SK-N-SH (cell line): ENCODE results near the gene DIO3. TPM values are rescaled to one million over a fixed set of nuclear protein-coding genes. Genes with fewer than 3 reads are reported as not detected.

Experiments used
- CTCF ChIA-PET: fragments of 300-600, 350-600 bp; formaldehyde crosslinking; extraction: SDS; loops from one replicate; lab custom pipeline; 2021; lab: Yijun Ruan, JAX
- POLR2A ChIA-PET: fragments of 350-600 bp; sonication (Branson Sonifier 250); formaldehyde crosslinking; extraction: SDS; loops from one replicate; lab custom pipeline; 2020; ENCODE audit warnings: antibody characterized with exemption, inconsistent platforms; lab: Yijun Ruan, JAX
- DNase-seq: peaks from one replicate; pipeline ENCODE4 v3.0.0; 2012
- H2AFZ ChIP-seq: fragments of 200-600 bp; sonication (generic); 2 replicates; pipeline ENCODE4 v1.8.1; 2016; ENCODE audit warnings: antibody characterized with exemption, mild to moderate bottlenecking, low read depth
- H3F3A ChIP-seq: fragments of 200-600 bp; sonication (generic); replicated peaks from 2 replicates; pipeline ENCODE3; 2016; ENCODE audit warnings: antibody characterized with exemption, mild to moderate bottlenecking; ENCODE audit not compliant: insufficient read depth
- H3K27ac ChIP-seq, 2 experiments: fragments of 200-500 bp in 1 of 2; fragments of 200-600 bp in 1 of 2; sonication (Bioruptor generic) in 1 of 2; sonication (generic), shearing (Covaris generic) in 1 of 2; 2 replicates each; pipeline versions ENCODE4 v1.5.1 to v1.6.1; 2014 to 2016; ENCODE audit warnings: low read depth in 2 of 2, inconsistent platforms in 1 of 2, low read length in 1 of 2, mild to moderate bottlenecking in 1 of 2, mixed read lengths in 1 of 2
- H3K27me3 ChIP-seq: fragments of 200-600 bp; sonication (generic), shearing (Covaris generic); 2 replicates; pipeline ENCODE4 v1.6.1; 2016; ENCODE audit warnings: mixed run types; ENCODE audit not compliant: insufficient read depth
- H3K36me3 ChIP-seq, 2 experiments: fragments of 200-500 bp in 1 of 2; fragments of 200-600 bp in 1 of 2; sonication (Bioruptor generic) in 1 of 2; sonication (generic) in 1 of 2; replicated peaks in 1 of 2; 2 replicates each; pipeline versions ENCODE3 to v1.5.1; 2014 to 2016; ENCODE audit warnings: low read length in 1 of 2, mild to moderate bottlenecking in 1 of 2; ENCODE audit not compliant: insufficient read depth in 2 of 2, control insufficient read depth in 1 of 2
- H3K4me1 ChIP-seq, 2 experiments: fragments of 200-500 bp in 1 of 2; fragments of 200-600 bp in 1 of 2; sonication (Bioruptor generic) in 1 of 2; sonication (generic), shearing (Covaris generic) in 1 of 2; 2 replicates each; pipeline versions ENCODE4 v1.5.1 to v1.6.1; 2014 to 2016; ENCODE audit warnings: low read depth in 1 of 2, low read length in 1 of 2, mixed run types in 1 of 2; ENCODE audit not compliant: insufficient read depth in 2 of 2, control insufficient read depth in 1 of 2
- H3K4me2 ChIP-seq: fragments of 200-600 bp; sonication (generic), shearing (Covaris generic); 2 replicates; pipeline ENCODE4 v1.6.1; 2017; ENCODE audit warnings: mixed run types
- H3K4me3 ChIP-seq, 2 experiments: fragments of 200-500 bp in 1 of 2; fragments of 200-600 bp in 1 of 2; sonication (Bioruptor generic) in 1 of 2; sonication (generic), shearing (Covaris generic) in 1 of 2; 2 replicates each; pipeline versions ENCODE4 v1.5.1 to v1.8.1; 2014 to 2016; ENCODE audit warnings: low read depth in 2 of 2, inconsistent platforms in 1 of 2, low read length in 1 of 2, mild to moderate bottlenecking in 1 of 2, mixed read lengths in 1 of 2, moderate library complexity in 1 of 2
- H3K79me2 ChIP-seq: fragments of 200-600 bp; sonication (generic); 2 replicates; pipeline ENCODE4 v1.8.1; 2017; ENCODE audit warnings: mild to moderate bottlenecking; ENCODE audit not compliant: insufficient read depth
- H3K9ac ChIP-seq: fragments of 200-600 bp; sonication (generic); 2 replicates; pipeline ENCODE4 v1.6.1; 2017; ENCODE audit warnings: mixed run types
- H3K9me2 ChIP-seq: fragments of 200-600 bp; sonication (generic); 2 replicates; pipeline ENCODE4 v1.6.1; 2017; ENCODE audit warnings: mixed run types
- H3K9me3 ChIP-seq: fragments of 200-600 bp; sonication (generic); 2 replicates; pipeline ENCODE4 v1.6.1; 2017; ENCODE audit warnings: mixed run types, mild to moderate bottlenecking, moderate library complexity
- H4K20me1 ChIP-seq: fragments of 200-600 bp; sonication (generic); 2 replicates; pipeline ENCODE4 v1.6.1; 2017; ENCODE audit warnings: mild to moderate bottlenecking, mixed run types; ENCODE audit not compliant: insufficient read depth
- CHD2 ChIP-seq: fragments of 150-350 bp; IDR thresholded peaks from 2 replicates; pipeline ENCODE4 v1.6.1; 2018; ENCODE audit warnings: low read length; ENCODE audit not compliant: partially characterized antibody
- CTCF ChIP-seq: fragments of 200-600 bp; sonication (generic); IDR thresholded peaks from 2 replicates; pipeline ENCODE4 v1.6.1; 2017; ENCODE audit warnings: antibody characterized with exemption, mild to moderate bottlenecking, moderate library complexity
- EP300 ChIP-seq, 2 experiments: IDR thresholded peaks; 2 replicates each; pipeline versions ENCODE4 v1.4.0 to v1.6.1; 2012; ENCODE audit warnings: borderline replicate concordance in 1 of 2, low read depth in 1 of 2, low read length in 1 of 2
- EZH2phosphoT487 ChIP-seq: fragments of 200-600 bp; sonication (generic); IDR thresholded peaks from 2 replicates; pipeline ENCODE4 v1.6.1; 2017; ENCODE audit warnings: low read depth, mixed run types, mild to moderate bottlenecking, antibody characterized with exemption, moderate library complexity, borderline replicate concordance
- GATA2 ChIP-seq: sonication (generic); formaldehyde crosslinking; IDR thresholded peaks from 2 replicates; pipeline ENCODE4 v1.5.0; 2020; ENCODE audit warnings: mild to moderate bottlenecking, missing genetic modification reagents
- JUND ChIP-seq: IDR thresholded peaks from 2 replicates; pipeline ENCODE4 v1.4.0; 2012
- NFIC ChIP-seq: IDR thresholded peaks from 2 replicates; pipeline ENCODE4 v1.4.0; 2012; ENCODE audit warnings: borderline replicate concordance
- RAD21 ChIP-seq: IDR thresholded peaks from 2 replicates; pipeline ENCODE4 v1.6.1; 2012; ENCODE audit warnings: mild to moderate bottlenecking, low read length
- TEAD4 ChIP-seq: IDR thresholded peaks from 2 replicates; pipeline ENCODE4 v1.4.0; 2012; ENCODE audit warnings: mild to moderate bottlenecking, borderline replicate concordance; ENCODE audit not compliant: insufficient read depth
- USF2 ChIP-seq: fragments of 150-350 bp; IDR thresholded peaks from 2 replicates; pipeline ENCODE4 v1.6.1; 2017; ENCODE audit warnings: antibody characterized with exemption, low read length, low read depth, borderline replicate concordance
- WGBS: methylation state at CpG from one replicate; pipeline ENCODE4 v1.1.6; 2017; ENCODE audit warnings: low lambda C conversion rate; 5-methylcytosine and 5-hydroxymethylcytosine counted together
- polyA plus RNA-seq, 3 experiments: library from polyadenylated mRNA; depleted of rRNA; stranded (reverse); fragments of >200 nt; gene quantifications; 2 replicates each; pipeline ENCODE4 v1.2.3, GENCODE V29; 2012
- TF ChIP-seq, protein P1 (sequence below): IDR thresholded peaks from 2 replicates; pipeline ENCODE4 v1.4.0; 2012; ENCODE audit warnings: low read depth, borderline replicate concordance

Gene DIO3
- polyA plus RNA-seq, 1 of the 3 experiments (the other 2 are of a cell fraction), result not detected

GRCh38 chr14:101556566-101557320, 4.6 kb upstream of the DIO3 start:
- POLR2A ChIA-PET, result no interaction called here
- no peak overlapping the region for H3K9ac ChIP-seq
- CTCF ChIA-PET, result interaction anchor here (1.2 to 1.6 kb wide), 2 partner anchors 36 to 72 kb away, joined by 3 to 4 read pairs; no protein-coding TSS in a partner anchor

More at GRCh38 chr14:101556566-101557320, 4.6 kb upstream of the DIO3 start:
- DNase-seq, result peak; percentile 35
- no peaks in the 10 kb centered on the region for H3K9me3 ChIP-seq
- no peaks in the 10 kb centered on the region for H3K9me2 ChIP-seq
- WGBS, result 55% methylated on average over 13 of the region's 13 CpGs
- no peaks in the 10 kb centered on the region for H3F3A ChIP-seq
- no peaks in the 10 kb centered on the region for H4K20me1 ChIP-seq
- H3K4me3 ChIP-seq, result no peak overlapping the region
- no peaks in the 10 kb centered on the region for H3K36me3 ChIP-seq
- peaks cover 0 to 30% of the 10 kb centered on the region in 2 experiments; a peak in 1 of 4 replicates for H3K4me1 ChIP-seq
- no peak overlapping the region for H3K27ac ChIP-seq
- no peaks in the 10 kb centered on the region for H3K79me2 ChIP-seq
- TF ChIP-seq CTCF, result no peak
- no peak for TF ChIP-seq USF2
- no peak for TF ChIP-seq EZH2phosphoT487
- TF ChIP-seq EP300 (IDR thresholded peaks at IDR 0.05; ENCODE audit: borderline replicate concordance in 1 of 2, low read depth in 1 of 2, low read length in 1 of 2), result no peak
- no peak for TF ChIP-seq JUND
- no peak for TF ChIP-seq TEAD4
- no peak for TF ChIP-seq RAD21
- TF ChIP-seq, protein P1, sequence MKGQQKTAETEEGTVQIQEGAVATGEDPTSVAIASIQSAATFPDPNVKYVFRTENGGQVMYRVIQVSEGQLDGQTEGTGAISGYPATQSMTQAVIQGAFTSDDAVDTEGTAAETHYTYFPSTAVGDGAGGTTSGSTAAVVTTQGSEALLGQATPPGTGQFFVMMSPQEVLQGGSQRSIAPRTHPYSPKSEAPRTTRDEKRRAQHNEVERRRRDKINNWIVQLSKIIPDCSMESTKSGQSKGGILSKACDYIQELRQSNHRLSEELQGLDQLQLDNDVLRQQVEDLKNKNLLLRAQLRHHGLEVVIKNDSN, result no peak
- no peak for TF ChIP-seq CHD2
- TF ChIP-seq NFIC, result no peak
- no peak for TF ChIP-seq GATA2 (CRISPR knock-in tag)
- TF ChIP-seq, all 33 proteins: peak for 0
- H3K4me2 ChIP-seq, result no peak overlapping the region
- no peak overlapping the region for H2AFZ ChIP-seq
- H3K27me3 ChIP-seq, result no peaks in the 10 kb centered on the region
